K562 (cell line): Measurements from ENCODE around the gene HTR6.

ENCODE experiments used
- CREB1 ChIP-seq, 2 experiments: sonication (generic) in 1 of 2; formaldehyde crosslinking in 1 of 2; IDR thresholded peaks; 2 replicates each; pipeline versions ENCODE4 v1.6.1 to v1.8.0; 2012 to 2022; ENCODE audit warnings: inconsistent platforms in 1 of 2, mild to moderate bottlenecking in 1 of 2, missing genetic modification reagents in 1 of 2, moderate library complexity in 1 of 2
- E2F4 ChIP-seq: sonication (generic); formaldehyde crosslinking; IDR thresholded peaks from 2 replicates; pipeline ENCODE4 v1.8.0; 2022; ENCODE audit warnings: mild to moderate bottlenecking, low read depth, missing genetic modification reagents
- ETV6 ChIP-seq, 3 experiments: fragments of 150-350 bp in 1 of 3; sonication (generic) in 1 of 3; formaldehyde crosslinking in 1 of 3; IDR thresholded peaks; 2 replicates each; pipeline versions ENCODE4 v1.6.1 to v1.8.0; 2014 to 2022; ENCODE audit warnings: borderline replicate concordance in 2 of 3, low read depth in 2 of 3, antibody characterized with exemption in 1 of 3, low read length in 1 of 3, mild to moderate bottlenecking in 1 of 3, missing genetic modification reagents in 1 of 3
- JUN ChIP-seq, 2 experiments: sonication (generic) in 1 of 2; formaldehyde crosslinking in 1 of 2; IDR thresholded peaks; 2 replicates each; pipeline versions ENCODE4 v1.6.1 to v1.8.0; 2012 to 2022; ENCODE audit warnings: borderline replicate concordance in 2 of 2, mild to moderate bottlenecking in 2 of 2, improper control_type of control experiment in 1 of 2, low read depth in 1 of 2, low read length in 1 of 2, missing genetic modification reagents in 1 of 2
- MXI1 ChIP-seq: IDR thresholded peaks from 2 replicates; pipeline ENCODE4 v1.6.1; 2011; ENCODE audit warnings: low read depth, mild to moderate bottlenecking, improper control_type of control experiment, low read length
- NRF1 ChIP-seq, 2 experiments: fragments of 450-650 bp; IDR thresholded peaks in 1 of 2; conservative IDR thresholded peaks in 1 of 2; 2 replicates each; pipeline ENCODE4 v1.6.1; 2014; ENCODE audit warnings: mild to moderate bottlenecking in 2 of 2
- SMC3 ChIP-seq: conservative IDR thresholded peaks from 2 replicates; pipeline ENCODE4 v1.6.1; 2011; ENCODE audit warnings: low read depth, low read length, improper control_type of control experiment; ENCODE audit not compliant: insufficient read depth
- ZKSCAN1 ChIP-seq: fragments of 150-350 bp; IDR thresholded peaks from 2 replicates; pipeline ENCODE4 v1.6.1; 2016; ENCODE audit warnings: low read depth, low read length
- ZNF766 ChIP-seq: fragments of 200-800 bp; sonication (Bioruptor generic); conservative IDR thresholded peaks from 2 replicates; pipeline ENCODE4 v1.6.1; 2016; ENCODE audit warnings: missing genetic modification characterization, missing compliant biosample characterization
- TF ChIP-seq, protein P1 (sequence below), 3 experiments: IDR thresholded peaks in 2 of 3; conservative IDR thresholded peaks in 1 of 3; 2 replicates each; pipeline ENCODE4 v1.5.1; 2011 to 2012; ENCODE audit warnings: low read length in 3 of 3, mild to moderate bottlenecking in 3 of 3, control low read depth in 2 of 3, improper control_type of control experiment in 1 of 3, inconsistent platforms in 1 of 3, low read depth in 1 of 3, mixed read lengths in 1 of 3, moderate library complexity in 1 of 3; ENCODE audit not compliant: insufficient read depth in 2 of 3

- TF ChIP-seq SMC3: no peak
- TF ChIP-seq CREB1 (IDR thresholded peaks at IDR 0.05): no peak
- TF ChIP-seq CREB1 (CRISPR knock-in tag; IDR thresholded peaks at IDR 0.05): no peak
- no peak for TF ChIP-seq ZKSCAN1
- TF ChIP-seq, protein P1, sequence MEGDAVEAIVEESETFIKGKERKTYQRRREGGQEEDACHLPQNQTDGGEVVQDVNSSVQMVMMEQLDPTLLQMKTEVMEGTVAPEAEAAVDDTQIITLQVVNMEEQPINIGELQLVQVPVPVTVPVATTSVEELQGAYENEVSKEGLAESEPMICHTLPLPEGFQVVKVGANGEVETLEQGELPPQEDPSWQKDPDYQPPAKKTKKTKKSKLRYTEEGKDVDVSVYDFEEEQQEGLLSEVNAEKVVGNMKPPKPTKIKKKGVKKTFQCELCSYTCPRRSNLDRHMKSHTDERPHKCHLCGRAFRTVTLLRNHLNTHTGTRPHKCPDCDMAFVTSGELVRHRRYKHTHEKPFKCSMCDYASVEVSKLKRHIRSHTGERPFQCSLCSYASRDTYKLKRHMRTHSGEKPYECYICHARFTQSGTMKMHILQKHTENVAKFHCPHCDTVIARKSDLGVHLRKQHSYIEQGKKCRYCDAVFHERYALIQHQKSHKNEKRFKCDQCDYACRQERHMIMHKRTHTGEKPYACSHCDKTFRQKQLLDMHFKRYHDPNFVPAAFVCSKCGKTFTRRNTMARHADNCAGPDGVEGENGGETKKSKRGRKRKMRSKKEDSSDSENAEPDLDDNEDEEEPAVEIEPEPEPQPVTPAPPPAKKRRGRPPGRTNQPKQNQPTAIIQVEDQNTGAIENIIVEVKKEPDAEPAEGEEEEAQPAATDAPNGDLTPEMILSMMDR (IDR thresholded peaks at IDR 0.05 in 2 of 3, conservative IDR thresholded peaks at IDR 0.05 in 1 of 3; ENCODE audit: insufficient read depth in 2 of 3, low read depth in 1 of 3, low read length in 3 of 3): no peak
- no peak for TF ChIP-seq MXI1
- no peak for TF ChIP-seq NRF1 (conservative IDR thresholded peaks at IDR 0.05 in 1 of 2, IDR thresholded peaks at IDR 0.05 in 1 of 2)
- no peak for TF ChIP-seq ZNF766 (CRISPR knock-in tag)
- TF ChIP-seq JUN (IDR thresholded peaks at IDR 0.05; ENCODE audit: borderline replicate concordance, low read depth, low read length): no peak
- TF ChIP-seq JUN (CRISPR knock-in tag; IDR thresholded peaks at IDR 0.05; ENCODE audit: borderline replicate concordance): no peak
- TF ChIP-seq ETV6 (IDR thresholded peaks at IDR 0.05; ENCODE audit: borderline replicate concordance in 1 of 2, low read depth in 2 of 2, low read length in 1 of 2): no peak
- TF ChIP-seq ETV6 (CRISPR knock-in tag; IDR thresholded peaks at IDR 0.05; ENCODE audit: borderline replicate concordance): no peak
- no peak for TF ChIP-seq E2F4 (CRISPR knock-in tag)
These were observed 42.5 kb upstream of the HTR6 start for GRCh38 chr1:19622204-19622603.
